Measurements from ENCODE around the gene RHOG.

- no peak for TF ChIP-seq CTCF (IDR thresholded peaks at IDR 0.05; ENCODE audit: poor library complexity, severe bottlenecking)
- TF ChIP-seq POLR2AphosphoS5 (IDR thresholded peaks at IDR 0.05): no peak
- no peak for TF ChIP-seq EZH2 (IDR thresholded peaks at IDR 0.05; ENCODE audit: borderline replicate concordance, insufficient read depth, low read length, poor library complexity, severe bottlenecking)
- TF ChIP-seq MXI1 (conservative IDR thresholded peaks at IDR 0.05; ENCODE audit: poor library complexity, severe bottlenecking): no peak
- no peak for TF ChIP-seq RAD21 (conservative IDR thresholded peaks at IDR 0.05)
- TF ChIP-seq EP300 (conservative IDR thresholded peaks at IDR 0.05; ENCODE audit: poor library complexity, severe bottlenecking): no peak
- TF ChIP-seq TAF1 (IDR thresholded peaks at IDR 0.05; ENCODE audit: low read depth): no peak
Measured at GRCh38 chr11:3835751-3836150, 5.0 kb downstream of the RHOG start.
